GM19395 (cell line): ENCODE data around the gene ZNF326.
"Not testable (repeated sequence)": the region's sequence is repeated elsewhere in the genome, so short reads cannot be mapped to it uniquely, and the experiment has no call there.

Experiments used
- ATAC-seq: cut with Tn5 transposase; IDR thresholded peaks from one replicate; pipeline ENCODE4 v1.9.1; 2021; ENCODE audit warnings: mild to moderate bottlenecking, moderate library complexity; ENCODE audit not compliant: unreplicated experiment

Gene ZNF326

DNA sequence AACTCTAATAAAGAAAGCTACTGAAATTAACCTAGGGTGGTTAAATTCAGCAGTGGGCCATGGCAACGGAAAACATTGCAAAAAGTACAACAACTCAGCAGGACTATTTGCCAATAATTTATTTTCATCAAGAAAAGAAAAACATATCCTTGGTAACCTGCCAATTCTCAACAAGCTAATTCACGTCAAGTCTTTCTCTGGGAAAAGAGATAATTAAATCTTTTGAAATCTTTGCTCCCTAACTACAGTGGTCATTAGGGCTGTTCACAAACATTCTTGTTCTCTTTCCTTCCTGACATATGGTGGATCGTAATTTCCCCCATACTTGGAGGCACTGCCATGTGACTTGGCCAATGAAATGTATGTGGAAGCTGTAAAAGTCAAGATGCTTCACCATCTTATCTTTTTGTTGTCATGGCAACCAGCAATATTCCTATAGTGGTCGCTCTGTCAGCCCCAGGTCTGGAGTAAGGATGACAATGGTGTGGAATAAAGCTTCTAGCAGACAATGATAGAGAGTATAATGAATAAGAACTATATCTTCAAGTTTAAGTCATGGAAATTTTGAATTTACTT lies 29.6 kb upstream of the ZNF326 start:
- ATAC-seq = no peak

DNA sequence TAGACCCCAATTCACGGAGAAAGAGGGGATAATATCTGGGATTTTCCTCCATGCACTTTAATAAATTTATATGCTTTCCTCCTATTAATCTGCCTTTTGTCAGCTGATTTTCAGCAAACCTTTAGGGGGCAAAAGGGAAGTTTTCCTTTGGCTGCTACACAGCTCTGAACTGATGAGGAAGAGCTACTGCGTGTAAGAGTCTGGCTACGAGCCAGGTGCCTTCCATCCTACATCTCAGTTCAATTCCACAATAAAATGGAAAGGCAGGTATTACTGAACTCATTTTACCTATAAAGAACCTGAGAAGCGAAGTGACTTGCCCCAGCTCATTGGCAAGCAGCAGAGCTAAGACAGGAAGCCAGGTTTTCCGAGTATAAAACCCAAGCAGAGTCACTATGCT lies 28.3 kb upstream of the ZNF326 start:
- ATAC-seq = no peak

DNA sequence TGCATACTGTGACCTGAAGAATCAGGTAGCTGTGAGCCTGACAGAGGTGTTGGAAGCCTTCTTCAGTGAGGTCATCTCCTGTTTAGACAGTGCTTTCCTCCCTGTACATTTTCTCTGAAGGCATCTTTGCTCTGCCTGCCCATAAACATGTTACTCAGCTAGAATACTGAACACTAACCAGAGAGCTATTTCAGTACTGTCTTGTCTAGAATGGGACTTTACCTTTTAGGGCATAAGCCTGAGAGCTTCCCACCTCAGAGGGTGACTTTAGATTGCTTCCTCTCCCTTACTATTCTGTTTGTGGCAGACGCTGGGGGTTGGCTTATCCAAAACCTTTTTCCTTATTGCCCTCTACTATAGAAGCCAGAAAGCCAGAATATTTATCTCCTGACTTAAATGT lies 23.3 kb upstream of the ZNF326 start:
- no peak for ATAC-seq

DNA sequence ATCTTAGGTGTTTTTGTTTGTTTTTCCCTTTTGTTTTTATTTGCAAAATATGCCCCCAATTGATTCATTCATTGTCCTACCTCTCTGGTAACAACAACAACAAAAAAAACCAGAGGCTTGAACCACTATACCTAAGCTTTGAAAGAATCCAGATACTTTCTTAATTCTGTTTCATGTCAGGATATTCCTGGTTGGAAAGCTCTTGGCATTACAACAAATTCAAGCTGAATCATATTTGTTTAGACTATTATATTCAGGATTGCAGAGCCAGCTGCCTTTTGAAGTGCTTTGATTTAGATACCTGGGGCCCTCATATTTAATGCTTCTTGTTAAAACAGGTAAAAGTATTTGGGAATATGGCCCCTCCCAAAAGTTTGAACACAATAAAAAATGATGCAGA lies 22.9 kb upstream of the ZNF326 start:
- no peak for ATAC-seq

DNA sequence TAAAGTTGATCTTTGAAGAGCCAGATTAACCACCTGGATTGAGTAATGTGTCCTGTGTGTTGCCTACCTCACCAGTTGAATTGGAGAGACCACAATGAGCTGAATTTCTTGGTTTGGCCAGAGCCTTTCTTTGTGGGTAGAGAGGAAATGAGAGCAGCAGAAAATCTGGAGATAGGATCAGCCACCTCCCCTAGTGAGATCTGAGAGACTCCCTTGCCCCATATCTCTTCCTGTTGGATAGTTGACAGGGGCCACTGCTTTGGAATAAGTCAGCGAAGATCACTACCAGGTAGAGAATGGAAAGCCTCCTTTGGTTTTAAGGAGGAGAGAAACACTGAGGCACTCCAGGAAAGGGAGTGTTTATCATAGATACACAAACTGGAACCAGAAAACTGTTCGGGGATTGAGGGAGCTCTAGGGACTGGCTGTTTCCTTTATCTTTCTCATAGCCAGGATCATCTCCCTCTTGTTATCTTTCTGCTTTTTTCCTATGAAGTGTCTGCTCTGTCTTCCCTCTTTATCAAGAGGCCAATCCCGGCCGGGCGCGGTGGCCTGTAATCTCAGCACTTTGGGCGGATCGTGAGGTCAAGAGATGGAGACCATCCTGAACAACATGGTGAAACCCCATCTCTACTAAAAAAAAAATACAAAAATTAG lies 21.3 kb upstream of the ZNF326 start:
- ATAC-seq = no peak

DNA sequence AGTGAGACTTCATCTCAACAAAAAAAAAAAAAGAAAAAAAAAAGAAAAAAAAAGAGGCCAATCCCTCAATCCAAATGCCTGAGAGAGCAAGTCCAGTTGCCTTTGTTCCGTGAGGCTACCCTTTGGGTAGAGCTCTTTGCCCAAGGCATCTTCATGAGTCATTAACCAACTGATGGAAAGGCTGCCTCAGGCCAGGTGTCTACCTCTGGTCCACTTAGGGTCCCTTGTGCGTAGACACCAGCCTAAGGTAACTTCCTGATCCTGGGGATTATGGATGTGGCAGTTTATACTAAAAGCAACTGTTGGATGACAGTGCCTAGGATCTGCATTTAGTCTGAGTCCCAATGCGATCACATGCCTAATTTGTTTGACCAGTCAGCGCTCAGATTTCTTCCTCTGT lies 20.7 kb upstream of the ZNF326 start:
- no peak for ATAC-seq

DNA sequence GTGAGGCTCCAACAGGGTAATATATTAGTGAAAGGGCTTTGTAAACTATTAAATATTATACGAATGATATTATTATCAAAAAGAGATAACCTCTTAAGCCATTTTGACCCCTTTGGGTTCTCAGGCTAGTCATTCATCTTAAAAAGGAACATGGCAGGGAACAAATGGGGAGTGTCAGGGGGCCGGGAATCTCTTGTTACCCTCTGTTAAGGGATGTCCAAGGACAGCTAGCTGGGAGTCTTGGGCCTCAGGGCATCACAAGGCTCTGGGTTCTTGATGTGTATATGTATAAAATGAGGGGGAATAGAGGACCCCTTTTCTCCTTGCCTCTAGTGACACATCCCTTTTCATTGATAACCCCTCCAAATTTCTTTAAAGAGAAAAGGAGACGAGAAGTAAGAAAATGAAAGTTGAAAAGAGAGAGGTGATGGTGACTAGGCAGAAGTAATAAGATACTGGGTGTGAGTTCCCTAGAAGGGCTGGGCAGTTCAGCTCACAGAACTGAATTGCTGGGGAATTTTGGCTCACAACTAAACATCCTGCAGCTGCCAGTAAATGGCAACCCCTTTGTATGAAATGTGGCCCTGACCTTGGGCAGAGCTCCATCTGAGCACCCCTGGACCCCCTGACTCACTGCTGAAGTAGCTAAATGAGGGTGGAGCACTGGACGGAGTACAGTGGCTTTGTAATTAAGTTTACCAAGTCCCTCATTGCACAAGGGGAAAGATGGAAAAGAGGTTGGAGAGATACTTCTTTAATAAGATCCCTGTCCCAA lies 20.0 kb upstream of the ZNF326 start:
- ATAC-seq = no peak

DNA sequence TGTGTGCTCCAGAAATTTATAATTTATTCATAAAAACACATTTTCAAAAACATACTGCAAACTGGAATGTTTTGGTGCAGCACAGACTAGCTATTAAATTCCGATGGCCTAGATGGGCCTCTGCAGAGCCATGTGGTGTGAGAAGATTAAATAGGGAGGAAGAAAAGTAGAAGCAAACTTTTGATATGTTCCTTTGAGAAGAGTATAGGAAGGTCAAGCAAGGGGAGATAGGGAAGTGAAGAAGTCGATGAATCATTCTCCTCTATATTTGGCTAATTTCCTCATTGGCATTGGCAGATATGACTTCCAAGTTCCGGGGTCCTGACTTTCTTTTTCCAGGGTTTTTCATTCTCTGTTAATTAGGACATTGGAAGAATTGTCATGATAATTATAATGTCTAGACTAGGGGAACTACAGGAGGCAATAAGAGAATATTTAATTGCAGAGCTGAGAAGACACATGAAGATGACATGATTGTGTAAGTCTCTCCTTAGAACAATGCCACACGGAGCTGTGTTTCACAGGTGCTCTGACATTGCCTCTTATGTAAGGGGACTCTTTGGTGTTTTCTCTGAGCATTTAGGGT lies 19.3 kb upstream of the ZNF326 start:
- ATAC-seq = no peak

DNA sequence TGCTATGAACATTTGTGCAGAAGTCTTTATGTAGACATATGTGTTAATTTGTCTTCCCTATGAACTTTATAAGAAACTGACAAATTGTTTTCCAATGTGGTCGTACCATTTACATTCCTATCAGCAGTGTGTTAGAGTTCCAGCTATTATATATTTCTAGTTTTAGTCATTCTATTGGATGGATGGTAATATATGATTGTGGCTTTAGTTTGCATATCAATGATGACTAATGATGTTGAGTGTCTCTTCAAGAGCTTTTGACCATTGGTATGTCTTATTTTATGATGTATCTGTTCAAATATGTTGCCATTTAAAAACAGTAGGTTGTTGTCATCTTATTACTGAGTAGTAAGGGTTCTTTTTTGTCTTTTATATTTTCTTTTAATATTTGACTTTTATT lies 16.2 kb upstream of the ZNF326 start:
- no peak for ATAC-seq

DNA sequence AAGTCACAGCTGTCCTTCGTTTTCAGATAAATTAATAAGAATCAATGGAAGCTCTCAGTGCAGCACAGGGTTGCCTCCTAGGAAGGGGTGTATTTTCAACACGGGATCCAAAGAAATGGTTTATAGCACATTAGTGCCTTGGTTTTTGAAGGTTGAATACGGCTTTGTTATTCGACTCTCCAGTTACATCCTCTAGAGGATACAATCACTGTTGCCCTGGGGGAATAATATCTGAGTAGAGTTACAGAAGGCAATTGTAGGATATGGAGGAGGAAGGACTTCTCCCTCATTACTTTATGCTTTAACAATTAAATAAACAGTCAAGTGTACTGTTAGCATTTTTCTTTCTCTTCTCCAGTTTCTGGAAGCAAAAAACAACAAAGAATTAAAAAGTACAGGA lies 14.3 kb upstream of the ZNF326 start:
- no peak for ATAC-seq

DNA sequence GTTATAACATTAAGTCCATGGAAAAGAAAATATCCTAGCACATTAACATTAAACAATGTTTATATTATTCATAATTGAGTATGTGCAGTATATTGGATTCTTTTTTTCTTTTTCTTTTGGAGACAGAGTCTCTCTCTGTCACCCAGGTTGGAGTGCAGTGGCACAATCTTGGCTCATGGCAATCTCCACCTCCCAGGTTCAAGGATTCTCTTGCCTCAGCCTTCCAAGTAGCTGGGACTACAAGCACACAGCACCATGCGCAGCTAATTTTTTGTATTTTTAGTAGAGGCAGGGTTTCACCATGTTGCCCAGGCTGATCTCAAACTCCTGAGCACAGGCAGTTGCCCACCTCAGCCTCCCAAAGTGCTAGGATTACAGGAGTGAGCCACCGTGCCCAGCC lies 12.1 kb upstream of the ZNF326 start:
- ATAC-seq = not testable (repeated sequence)

DNA sequence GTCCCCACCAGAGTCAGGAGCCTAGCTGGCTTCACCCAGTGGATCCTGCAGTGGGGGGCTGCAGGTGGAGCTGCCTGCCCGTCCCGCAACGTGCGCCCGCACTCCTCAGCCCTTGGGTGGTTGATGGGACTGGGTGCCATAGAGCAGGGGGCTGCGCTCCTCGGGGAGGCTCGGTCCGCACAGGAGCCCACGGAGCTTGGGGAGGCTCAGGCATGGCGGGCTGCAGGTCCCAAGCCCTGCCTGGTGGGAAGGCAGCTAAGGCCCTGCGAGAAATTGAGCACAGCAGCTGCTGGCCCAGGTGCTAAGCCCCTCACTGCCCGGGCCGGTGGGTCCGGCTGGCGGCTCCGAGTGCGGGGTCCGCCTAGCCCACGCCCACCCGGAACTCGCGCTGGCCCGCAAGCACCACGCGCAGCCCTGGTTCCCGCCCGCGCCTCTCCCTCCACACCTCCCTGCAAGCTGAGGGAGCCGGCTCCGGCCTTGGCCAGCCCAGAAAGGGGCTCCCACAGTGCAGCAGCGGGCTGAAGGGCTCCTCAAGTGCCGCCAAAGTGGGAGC lies 10.3 kb upstream of the ZNF326 start:
- ATAC-seq = not testable (repeated sequence)

DNA sequence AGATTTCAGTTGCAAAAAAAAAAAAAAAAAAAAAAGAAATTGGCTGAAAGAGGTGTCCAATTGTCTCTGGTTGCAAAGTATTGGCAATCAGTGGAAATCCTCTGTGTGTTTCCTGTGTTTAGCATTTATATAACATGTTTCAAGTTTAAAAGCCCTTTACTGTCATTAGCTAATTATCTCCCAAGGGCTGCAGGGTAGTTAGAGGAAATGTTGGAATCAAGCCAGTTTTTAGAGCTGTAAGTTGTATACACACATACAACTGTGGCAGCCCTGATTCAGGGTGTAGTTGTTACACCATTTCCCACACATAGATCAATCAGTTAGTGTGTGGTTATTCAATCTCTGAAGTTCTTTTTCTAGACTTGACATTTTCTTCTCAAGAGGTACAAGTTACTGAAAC lies 8.9 kb upstream of the ZNF326 start:
- ATAC-seq = no peak

DNA sequence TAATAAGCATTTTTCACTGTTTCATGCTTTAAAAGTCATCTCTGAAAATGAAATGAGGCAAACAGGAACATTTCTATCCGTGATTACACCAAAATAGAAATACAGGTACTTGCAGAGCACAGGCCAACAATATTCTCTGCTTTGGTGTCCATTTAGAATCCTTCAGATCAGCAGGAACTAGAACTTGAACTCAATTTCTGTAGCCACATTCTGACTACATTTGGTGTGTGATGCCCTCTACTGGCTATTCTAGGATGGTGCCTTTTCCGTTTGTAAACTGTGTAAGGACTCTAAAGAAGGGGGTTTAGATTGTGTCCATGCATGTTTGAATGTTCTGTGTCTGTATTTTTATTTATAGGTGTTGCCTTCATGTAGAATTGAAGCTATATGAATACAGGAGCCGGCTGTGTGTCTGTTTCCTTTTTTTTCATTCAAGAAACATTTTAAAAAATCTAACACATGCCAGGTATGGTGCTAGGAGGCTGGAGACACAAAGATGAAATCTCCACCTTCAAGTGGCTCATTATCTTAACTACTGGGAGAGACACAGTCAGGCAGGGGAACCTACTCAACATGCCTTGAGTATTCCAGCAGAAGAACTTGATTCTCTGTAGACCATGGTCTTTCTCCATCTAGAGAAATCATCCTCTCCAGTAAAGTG lies 7.6 kb upstream of the ZNF326 start:
- peak; percentile 92 for ATAC-seq

DNA sequence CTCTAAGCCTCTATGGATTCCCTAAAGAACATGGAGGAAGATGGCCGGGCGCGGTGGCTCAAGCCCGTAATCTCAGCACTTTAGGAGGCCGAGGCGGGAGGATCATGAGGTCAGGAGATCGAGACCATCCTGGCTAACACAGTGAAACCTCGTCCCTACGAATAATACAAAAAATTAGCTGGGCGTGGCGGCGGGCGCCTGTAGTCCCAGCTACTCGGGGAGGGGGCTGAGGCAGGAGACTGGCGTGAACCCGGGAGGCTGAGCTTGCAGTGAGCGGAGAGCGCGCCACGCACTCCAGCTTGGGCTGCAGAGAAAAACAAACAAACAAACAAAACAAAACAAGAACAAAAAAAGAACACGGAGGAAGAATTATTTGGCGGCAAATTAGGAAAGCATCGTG lies 5.8 kb upstream of the ZNF326 start:
- no peak for ATAC-seq

DNA sequence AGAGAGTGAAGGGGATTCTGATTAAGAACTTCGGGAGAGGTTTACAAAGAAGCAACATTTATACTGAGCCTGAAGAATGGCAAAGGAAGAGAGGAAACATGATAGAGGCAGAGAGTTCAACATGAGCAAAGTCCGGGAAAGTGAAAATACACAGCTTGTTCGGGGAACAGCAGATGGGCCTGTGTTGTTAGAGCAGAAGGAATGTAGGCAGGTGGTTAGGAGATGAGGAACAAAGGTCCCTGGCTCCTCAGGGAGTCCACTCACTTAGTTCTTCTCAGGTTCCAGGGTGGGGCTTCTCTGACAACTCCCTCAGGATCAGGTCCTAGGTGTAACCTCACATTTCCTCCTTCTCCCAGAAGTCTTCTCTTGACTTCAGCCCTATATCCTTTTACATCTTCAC lies 5.1 kb upstream of the ZNF326 start:
- ATAC-seq = no peak

DNA sequence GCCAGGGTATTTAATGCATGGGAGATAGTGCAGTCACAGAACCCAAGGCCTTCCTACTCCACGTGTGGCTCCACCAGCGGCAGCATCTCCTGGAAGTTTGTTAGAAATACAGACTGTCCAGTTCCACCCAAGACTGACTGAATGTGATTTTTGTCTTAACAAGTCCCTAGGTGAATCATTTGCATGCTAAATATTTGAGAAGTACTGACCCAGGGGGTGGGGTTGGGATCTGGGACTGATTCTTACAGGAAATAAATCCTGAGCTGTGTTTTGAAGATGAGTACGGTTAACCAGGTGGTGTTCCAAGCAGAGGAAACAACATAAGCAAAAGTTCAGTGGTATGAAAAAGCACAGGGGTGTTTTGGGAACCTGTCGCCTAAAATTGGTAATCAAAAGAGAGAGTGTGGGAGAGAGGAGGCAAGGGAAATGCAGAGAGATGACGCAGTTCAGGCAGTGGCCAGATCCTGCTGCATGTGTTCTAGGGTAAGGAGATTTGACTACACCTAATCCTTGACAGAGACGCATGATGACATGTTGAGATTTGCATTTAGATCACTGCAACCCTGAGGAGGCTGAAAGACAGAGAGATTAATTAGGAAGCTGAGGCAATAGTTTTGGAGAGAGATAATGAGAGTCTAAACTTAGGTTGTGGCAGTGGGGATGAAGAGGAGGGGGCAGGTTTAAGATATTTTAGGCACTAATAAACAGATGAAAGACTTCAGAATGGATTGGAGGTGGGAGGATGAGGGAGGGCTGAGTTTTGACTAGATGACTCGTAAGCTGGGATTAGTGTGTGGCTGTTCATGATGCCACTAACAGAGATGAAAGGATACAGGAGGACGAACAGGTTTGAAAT lies 3.7 kb upstream of the ZNF326 start:
- no peak for ATAC-seq

DNA sequence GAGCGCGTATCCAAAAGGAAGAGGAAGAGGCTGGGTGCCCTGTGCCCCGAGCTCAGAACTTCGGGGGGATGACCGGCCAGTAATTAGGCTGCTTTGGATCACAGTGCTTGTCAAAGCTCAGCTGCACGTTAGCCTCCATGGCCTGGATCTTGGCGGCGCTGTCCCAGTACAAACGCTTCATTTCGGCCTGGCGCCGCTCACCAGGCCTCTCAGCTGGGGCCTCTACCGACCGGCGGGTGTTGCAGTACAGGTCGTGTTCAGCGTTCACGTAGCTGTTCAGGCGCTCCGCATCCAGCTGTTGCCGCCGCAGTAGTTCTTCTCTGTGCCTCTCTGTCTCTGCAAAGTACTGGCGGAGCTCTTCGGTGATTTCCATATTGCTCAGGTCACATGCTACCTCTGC lies 1.4 kb upstream of the ZNF326 start:
- ATAC-seq = no peak

DNA sequence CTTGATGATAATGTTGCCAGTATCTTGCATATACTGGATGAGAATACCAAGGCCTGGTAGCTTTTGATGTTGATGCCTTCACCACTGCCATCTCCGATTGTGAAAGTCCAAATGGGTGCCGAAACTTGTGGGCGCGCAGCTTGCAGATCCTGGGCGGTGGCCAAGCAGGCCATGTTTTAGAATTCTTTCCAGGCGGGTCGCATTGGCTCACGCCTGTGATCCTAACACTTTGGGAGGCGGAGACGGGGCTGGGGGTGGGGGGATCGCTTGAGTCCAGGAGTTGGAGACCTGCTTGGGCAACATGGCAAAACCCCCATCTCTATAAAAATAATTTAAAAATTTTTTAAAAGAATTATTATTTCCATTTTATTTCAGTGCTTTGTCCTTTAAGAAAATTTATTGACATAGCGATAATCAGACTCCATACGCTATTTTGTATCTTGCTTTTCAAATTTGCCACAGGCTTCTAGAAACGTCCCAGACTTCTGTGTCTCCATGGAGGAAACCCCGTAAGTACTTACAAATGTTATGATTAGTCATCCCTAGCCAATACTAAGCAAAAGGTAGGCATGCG lies 592 bp upstream of the ZNF326 start:
- no peak for ATAC-seq
